Gastrocnemius medialis (tissue), 4 donors: ENCODE measurements around the gene GJD4. TPM values are rescaled to one million over a fixed set of nuclear protein-coding genes. Genes with fewer than 3 reads are reported as not detected.

Source experiments
- ATAC-seq, 2 donors: fragments of 150-250 bp; one replicate each; pipeline ENCODE4 v1.9.1; 2016
- DNase-seq, 2 donors: peaks; one replicate each; pipeline ENCODE4 v3.0.0-alpha.2; 2019
- H3K27ac ChIP-seq, 4 donors: fragments of 200-600 bp; sonication (generic); 1 replicate in 1 of 4; 2 replicates in 3 of 4; pipeline ENCODE4 v1.5.1; 2016 to 2018; ENCODE audit warnings: mild to moderate bottlenecking in 2 of 4, moderate library complexity in 1 of 4
- H3K27me3 ChIP-seq, 3 donors: fragments of 200-600 bp; sonication (generic) in 2 of 3; 1 replicate in 1 of 3; 2 replicates in 2 of 3; pipeline versions ENCODE4 v1.5.1 to v1.6.0; 2016 to 2019; ENCODE audit warnings: mild to moderate bottlenecking in 1 of 3, moderate library complexity in 1 of 3
- H3K36me3 ChIP-seq, 2 donors: fragments of 200-600 bp; sonication (generic) in 1 of 2; one replicate each; pipeline ENCODE4 v1.5.1; 2017 to 2018
- H3K4me1 ChIP-seq, 2 donors: fragments of 200-600 bp; sonication (generic) in 1 of 2; one replicate each; pipeline ENCODE4 v1.5.1; 2016 to 2017; ENCODE audit warnings: mild to moderate bottlenecking in 2 of 2
- H3K4me3 ChIP-seq, 4 donors: fragments of 200-600 bp; sonication (generic) in 3 of 4; 1 replicate in 1 of 4; 2 replicates in 3 of 4; pipeline ENCODE4 v1.5.1; 2016 to 2019; ENCODE audit warnings: mild to moderate bottlenecking in 2 of 4
- H3K9me3 ChIP-seq, 3 donors: fragments of 200-600 bp; sonication (generic) in 2 of 3; 1 replicate in 1 of 3; 2 replicates in 2 of 3; pipeline ENCODE4 v1.5.1; 2016 to 2019
- POLR2A ChIP-seq, 2 donors: fragments of 450-650 bp; IDR thresholded peaks; one replicate each; pipeline ENCODE4 v1.6.1; 2017; ENCODE audit warnings: antibody characterized with exemption in 2 of 2, mild to moderate bottlenecking in 2 of 2, moderate library complexity in 2 of 2
- in situ Hi-C, 4 donors: fragments of 200-750 bp; cut with MboI; loops; one replicate each; pipeline versions ENCODE4 v1.15.0 to v1.8.0; 2017; ENCODE audit warnings: low sequenced_read_pairs in 4 of 4
- intact Hi-C: fragments of 100-400 bp; cut with DNase I; formaldehyde crosslinking; loops from one replicate; pipeline ENCODE4 v1.15.1; 2023; ENCODE audit warnings: low total_unique reads
- total RNA-seq, 4 donors: library from RNA; depleted of rRNA; stranded (reverse); fragments of >200 nt; gene quantifications; one replicate each; pipeline versions ENCODE4 v1.1.0 to v1.2.3, GENCODE V29; 2016
- TF ChIP-seq, protein P1 (sequence below), 5 experiments: fragments of 450-650 bp in 3 of 5; fragments of 200-600 bp in 2 of 5; sonication (generic) in 2 of 5; IDR thresholded peaks in 4 of 5; conservative IDR thresholded peaks in 1 of 5; 1 replicate in 4 of 5; 2 replicates in 1 of 5; pipeline ENCODE4 v1.5.1; 2016 to 2019; ENCODE audit warnings: antibody characterized with exemption in 5 of 5, mild to moderate bottlenecking in 3 of 5, moderate library complexity in 3 of 5

GJD4 gene
- total RNA-seq, 4 donors from 2014 or later: not detected

DNA sequence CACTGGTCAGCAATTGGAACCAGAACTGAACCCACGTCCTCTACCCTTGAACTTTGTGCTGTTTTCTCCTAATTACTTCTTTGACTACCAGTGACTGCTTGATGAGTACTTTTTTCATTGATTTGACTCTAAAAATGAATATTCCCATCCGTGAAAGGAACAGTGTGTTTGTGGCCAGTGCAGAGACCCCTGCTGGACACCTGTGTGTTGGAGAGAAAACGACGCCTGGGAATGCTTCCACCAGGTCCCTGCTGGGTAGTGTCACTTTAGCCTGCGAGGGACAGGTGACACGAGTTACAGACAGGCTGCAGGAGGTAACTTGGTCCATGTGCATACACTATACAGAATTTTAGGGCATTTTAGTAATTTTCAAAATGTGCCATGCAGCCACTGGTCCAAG is 6.8 kb upstream of the GJD4 start:
- H3K4me3 ChIP-seq: no peak overlapping the region
- DNase-seq (no peak), ATAC-seq (no peak)
- TF ChIP-seq, protein P1, sequence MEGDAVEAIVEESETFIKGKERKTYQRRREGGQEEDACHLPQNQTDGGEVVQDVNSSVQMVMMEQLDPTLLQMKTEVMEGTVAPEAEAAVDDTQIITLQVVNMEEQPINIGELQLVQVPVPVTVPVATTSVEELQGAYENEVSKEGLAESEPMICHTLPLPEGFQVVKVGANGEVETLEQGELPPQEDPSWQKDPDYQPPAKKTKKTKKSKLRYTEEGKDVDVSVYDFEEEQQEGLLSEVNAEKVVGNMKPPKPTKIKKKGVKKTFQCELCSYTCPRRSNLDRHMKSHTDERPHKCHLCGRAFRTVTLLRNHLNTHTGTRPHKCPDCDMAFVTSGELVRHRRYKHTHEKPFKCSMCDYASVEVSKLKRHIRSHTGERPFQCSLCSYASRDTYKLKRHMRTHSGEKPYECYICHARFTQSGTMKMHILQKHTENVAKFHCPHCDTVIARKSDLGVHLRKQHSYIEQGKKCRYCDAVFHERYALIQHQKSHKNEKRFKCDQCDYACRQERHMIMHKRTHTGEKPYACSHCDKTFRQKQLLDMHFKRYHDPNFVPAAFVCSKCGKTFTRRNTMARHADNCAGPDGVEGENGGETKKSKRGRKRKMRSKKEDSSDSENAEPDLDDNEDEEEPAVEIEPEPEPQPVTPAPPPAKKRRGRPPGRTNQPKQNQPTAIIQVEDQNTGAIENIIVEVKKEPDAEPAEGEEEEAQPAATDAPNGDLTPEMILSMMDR (IDR thresholded peaks at IDR 0.05 in 4 of 5, conservative IDR thresholded peaks at IDR 0.05 in 1 of 5): peak in 3 of 5 experiments; percentile 14 to 35 (median 26)
- TF ChIP-seq POLR2A (IDR thresholded peaks at IDR 0.05): no peak
- H3K9me3 ChIP-seq: no peaks in the 10 kb centered on the region
- intact Hi-C loops (loop anchor here (10.0 kb wide), 1 partner anchor 354 kb away; no protein-coding TSS in a partner anchor), in situ Hi-C loops (loop anchor here in 1 of 4 donors (25.0 kb wide), 1 partner anchor 361 kb away; no protein-coding TSS in a partner anchor)
- H3K36me3 ChIP-seq: no peaks in the 10 kb centered on the region
- peaks cover 0 to 9% (median 7%) of the 10 kb centered on the region in 3 donors for H3K27me3 ChIP-seq
- no peak overlapping the region for H3K27ac ChIP-seq
- H3K4me1 ChIP-seq: no peaks in the 10 kb centered on the region

DNA sequence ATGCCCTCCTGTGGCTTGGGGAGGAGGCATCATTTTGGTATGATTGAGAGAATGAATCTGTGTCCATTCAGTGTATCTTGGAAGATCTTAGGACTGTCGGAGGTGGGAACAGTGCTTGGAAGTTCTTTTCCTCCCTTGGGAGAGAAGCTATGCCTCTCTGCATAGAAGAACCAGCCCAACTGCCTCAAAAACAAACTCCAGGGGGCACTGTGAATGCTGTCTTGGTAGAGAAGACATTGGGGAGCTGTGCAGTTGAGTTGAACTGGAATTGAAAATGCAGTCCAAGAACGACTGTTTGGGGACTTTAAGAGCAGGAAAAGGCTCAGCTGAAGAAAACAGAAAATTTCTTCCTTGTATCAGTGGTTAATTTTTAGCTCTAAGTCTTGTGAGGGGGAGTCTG is 4.9 kb upstream of the GJD4 start:
- TF ChIP-seq POLR2A (IDR thresholded peaks at IDR 0.05): no peak
- TF ChIP-seq, protein P1 (IDR thresholded peaks at IDR 0.05 in 4 of 5, conservative IDR thresholded peaks at IDR 0.05 in 1 of 5): no peak
- DNase-seq (no peak), ATAC-seq (no peak)
- H3K36me3 ChIP-seq: no peaks in the 10 kb centered on the region
- H3K4me3 ChIP-seq: no peak overlapping the region
- no peaks in the 10 kb centered on the region for H3K4me1 ChIP-seq
- peaks cover 1 to 12% (median 8%) of the 10 kb centered on the region in 3 donors for H3K27me3 ChIP-seq
- intact Hi-C loops (no loop called here), in situ Hi-C loops (no loop called here)
- no peaks in the 10 kb centered on the region for H3K9me3 ChIP-seq
- no peak overlapping the region for H3K27ac ChIP-seq

DNA sequence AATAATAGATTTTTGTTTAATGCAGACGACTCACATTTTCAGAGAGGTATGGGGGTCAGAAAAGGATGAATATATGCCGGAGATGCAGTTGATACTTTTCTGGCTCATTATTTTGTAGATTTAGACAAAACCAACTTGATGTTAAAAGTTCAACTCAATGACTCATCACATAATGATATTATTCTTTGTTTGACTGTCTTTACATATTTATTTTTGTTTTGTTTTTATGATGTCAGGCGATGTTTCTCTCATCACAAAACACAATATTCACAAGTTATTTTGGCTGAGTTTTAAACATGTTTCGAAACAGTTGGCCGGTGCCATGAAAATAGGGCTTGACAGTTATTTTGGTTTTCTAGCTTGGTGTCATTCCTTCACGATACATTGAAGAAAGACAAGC is 1.3 kb downstream of the GJD4 start:
- no peak for ATAC-seq
- Histone ChIP-seq H3K36me3 (no peaks in the 10 kb centered on the region), H3K4me3 (no peak overlapping the region), H3K27me3 (peaks cover 26 to 43% (median 27%) of the 10 kb centered on the region in 3 donors), H3K27ac (no peak overlapping the region), H3K9me3 (no peaks in the 10 kb centered on the region), H3K4me1 (peaks cover 0 to 8% of the 10 kb centered on the region in 2 donors)
- no peak for DNase-seq
- intact Hi-C loops: no loop called here
- in situ Hi-C loops: no loop called here
- TF ChIP-seq, protein P1 (IDR thresholded peaks at IDR 0.05 in 4 of 5, conservative IDR thresholded peaks at IDR 0.05 in 1 of 5): no peak
- no peak for TF ChIP-seq POLR2A (IDR thresholded peaks at IDR 0.05)

DNA sequence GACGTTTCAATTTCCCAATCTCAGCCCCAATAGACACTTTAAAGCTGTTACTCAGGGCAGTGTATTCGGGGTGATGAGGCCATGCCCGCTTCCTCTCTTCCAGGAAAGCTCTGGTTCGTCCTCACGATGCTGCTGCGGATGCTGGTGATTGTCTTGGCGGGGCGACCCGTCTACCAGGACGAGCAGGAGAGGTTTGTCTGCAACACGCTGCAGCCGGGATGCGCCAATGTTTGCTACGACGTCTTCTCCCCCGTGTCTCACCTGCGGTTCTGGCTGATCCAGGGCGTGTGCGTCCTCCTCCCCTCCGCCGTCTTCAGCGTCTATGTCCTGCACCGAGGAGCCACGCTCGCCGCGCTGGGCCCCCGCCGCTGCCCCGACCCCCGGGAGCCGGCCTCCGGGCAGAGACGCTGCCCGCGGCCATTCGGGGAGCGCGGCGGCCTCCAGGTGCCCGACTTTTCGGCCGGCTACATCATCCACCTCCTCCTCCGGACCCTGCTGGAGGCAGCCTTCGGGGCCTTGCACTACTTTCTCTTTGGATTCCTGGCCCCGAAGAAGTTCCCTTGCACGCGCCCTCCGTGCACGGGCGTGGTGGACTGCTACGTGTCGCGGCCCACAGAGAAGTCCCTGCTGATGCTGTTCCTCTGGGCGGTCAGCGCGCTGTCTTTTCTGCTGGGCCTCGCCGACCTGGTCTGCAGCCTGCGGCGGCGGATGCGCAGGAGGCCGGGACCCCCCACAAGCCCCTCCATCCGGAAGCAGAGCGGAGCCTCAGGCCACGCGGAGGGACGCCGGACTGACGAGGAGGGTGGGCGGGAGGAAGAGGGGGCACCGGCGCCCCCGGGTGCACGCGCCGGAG is 2.6 kb downstream of the GJD4 start:
- peaks cover 0 to 8% of the 10 kb centered on the region in 2 donors for H3K4me1 ChIP-seq
- intact Hi-C loops: no loop called here
- in situ Hi-C loops: no loop called here
- TF ChIP-seq POLR2A (IDR thresholded peaks at IDR 0.05): no peak
- TF ChIP-seq, protein P1 (IDR thresholded peaks at IDR 0.05 in 4 of 5, conservative IDR thresholded peaks at IDR 0.05 in 1 of 5): no peak
- peaks cover 24 to 43% (median 27%) of the 10 kb centered on the region in 3 donors for H3K27me3 ChIP-seq
- H3K4me3 ChIP-seq: peak overlapping the region; percentile 41 to 61 (median 46)
- H3K9me3 ChIP-seq: no peaks in the 10 kb centered on the region
- DNase-seq (no peak), ATAC-seq (no peak)
- H3K36me3 ChIP-seq: no peaks in the 10 kb centered on the region
- no peak overlapping the region for H3K27ac ChIP-seq
